Measurements from ENCODE around the gene TBCK. TPM values are rescaled to one million over a fixed set of nuclear protein-coding genes. Genes with fewer than 3 reads are reported as not detected.

The TBCK gene
- total RNA-seq, 2 experiments from 2014 or later: 24.9 to 30.1 TPM

DNA sequence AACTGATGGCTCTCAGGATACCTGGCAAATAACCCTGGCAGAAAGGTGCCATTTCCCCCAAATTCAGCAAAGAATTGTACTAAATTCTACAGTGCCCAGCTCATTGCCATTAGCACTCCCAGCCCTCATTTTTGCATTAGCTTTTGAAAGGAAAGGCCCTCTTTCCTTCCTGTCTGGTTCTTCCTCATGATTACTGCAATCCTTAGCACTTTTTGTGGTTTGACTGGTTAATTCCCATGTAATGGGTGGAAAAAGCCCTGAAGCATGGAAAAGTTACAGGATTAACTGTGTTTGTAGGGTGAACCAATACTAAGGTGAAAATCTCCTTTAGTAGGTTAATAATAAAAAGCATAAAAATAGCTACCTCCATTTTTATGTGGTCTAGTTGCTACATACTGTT, 281.3 kb downstream of the TBCK start:
- POLR2A ChIA-PET: no interaction called here

DNA sequence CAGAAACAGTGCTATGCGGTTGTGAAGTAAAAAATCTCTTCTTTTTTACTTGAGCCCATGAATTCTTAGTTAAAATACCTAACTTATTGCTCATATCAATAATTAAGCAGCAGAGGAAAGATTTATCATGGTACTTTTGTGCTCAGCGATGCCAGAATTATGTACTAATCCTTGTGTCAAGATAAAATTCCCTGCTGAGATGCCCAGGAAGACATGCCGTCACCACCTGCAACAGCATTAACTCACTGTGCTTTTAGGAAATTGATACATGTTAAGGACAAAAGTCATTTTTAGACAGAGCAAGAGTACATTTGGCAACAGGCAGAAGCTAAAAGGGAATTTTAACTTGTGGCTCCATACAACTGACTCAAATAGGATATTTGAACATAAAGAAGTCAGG, 281.8 kb downstream of the TBCK start:
- Mint-ChIP-seq H3K4me1 (ENCODE audit: low read depth) (no peaks in the 10 kb centered on the region), H3K27ac (no peak overlapping the region), H3K27me3 (peaks cover 3% of the 10 kb centered on the region), H3K4me3 (no peak overlapping the region), H3K9me3 (peaks cover 12% of the 10 kb centered on the region), H3K36me3 (ENCODE audit: low read depth) (peaks cover 1% of the 10 kb centered on the region)
- DNase-seq: no peak
- intact Hi-C loops (cut with micrococcal nuclease): no loop called here
- ChIA-PET POLR2A (no interaction called here), CTCF (no interaction called here)
- TF ChIP-seq, protein P1, sequence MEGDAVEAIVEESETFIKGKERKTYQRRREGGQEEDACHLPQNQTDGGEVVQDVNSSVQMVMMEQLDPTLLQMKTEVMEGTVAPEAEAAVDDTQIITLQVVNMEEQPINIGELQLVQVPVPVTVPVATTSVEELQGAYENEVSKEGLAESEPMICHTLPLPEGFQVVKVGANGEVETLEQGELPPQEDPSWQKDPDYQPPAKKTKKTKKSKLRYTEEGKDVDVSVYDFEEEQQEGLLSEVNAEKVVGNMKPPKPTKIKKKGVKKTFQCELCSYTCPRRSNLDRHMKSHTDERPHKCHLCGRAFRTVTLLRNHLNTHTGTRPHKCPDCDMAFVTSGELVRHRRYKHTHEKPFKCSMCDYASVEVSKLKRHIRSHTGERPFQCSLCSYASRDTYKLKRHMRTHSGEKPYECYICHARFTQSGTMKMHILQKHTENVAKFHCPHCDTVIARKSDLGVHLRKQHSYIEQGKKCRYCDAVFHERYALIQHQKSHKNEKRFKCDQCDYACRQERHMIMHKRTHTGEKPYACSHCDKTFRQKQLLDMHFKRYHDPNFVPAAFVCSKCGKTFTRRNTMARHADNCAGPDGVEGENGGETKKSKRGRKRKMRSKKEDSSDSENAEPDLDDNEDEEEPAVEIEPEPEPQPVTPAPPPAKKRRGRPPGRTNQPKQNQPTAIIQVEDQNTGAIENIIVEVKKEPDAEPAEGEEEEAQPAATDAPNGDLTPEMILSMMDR (IDR thresholded peaks at IDR 0.05): no peak
- ATAC-seq: no peak

More for the DNA sequence above, 281.3 kb downstream of the TBCK start:
- peaks cover 1% of the 10 kb centered on the region for H3K36me3 Mint-ChIP-seq (ENCODE audit: low read depth)
- ATAC-seq (no peak), DNase-seq (no peak)
- peaks cover 10% of the 10 kb centered on the region for H3K9me3 Mint-ChIP-seq
- peaks cover 3% of the 10 kb centered on the region for H3K27me3 Mint-ChIP-seq
- no peak overlapping the region for H3K27ac Mint-ChIP-seq
- CTCF ChIA-PET: no interaction called here
- no peak overlapping the region for H3K4me3 Mint-ChIP-seq
- H3K4me1 Mint-ChIP-seq (ENCODE audit: low read depth): no peaks in the 10 kb centered on the region
- TF ChIP-seq, protein P1 (IDR thresholded peaks at IDR 0.05): no peak
- intact Hi-C loops (cut with micrococcal nuclease): no loop called here

DNA sequence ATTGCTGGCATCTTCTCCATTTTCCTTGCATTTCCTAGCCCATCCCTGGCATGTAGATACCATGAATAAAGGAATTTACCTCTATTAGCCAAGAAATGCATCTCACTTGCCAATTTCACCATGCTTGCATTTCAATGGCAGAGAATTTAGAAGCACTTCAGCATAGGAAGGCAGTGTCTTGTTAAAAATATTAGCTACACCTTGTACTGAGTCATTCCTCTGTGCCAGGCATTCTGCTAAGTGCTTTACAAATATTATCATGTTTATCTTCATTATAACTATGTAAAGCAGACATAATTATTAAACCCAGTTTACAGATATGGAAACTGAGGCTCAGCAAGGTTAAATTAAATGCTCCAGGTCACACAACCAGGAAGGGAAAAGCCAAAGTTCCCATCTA, 282.5 kb downstream of the TBCK start:
- H3K9me3 Mint-ChIP-seq: peaks cover 12% of the 10 kb centered on the region
- POLR2A ChIA-PET: no interaction called here
- no peak overlapping the region for H3K4me3 Mint-ChIP-seq
- intact Hi-C loops (cut with micrococcal nuclease): no loop called here
- no peak overlapping the region for H3K27ac Mint-ChIP-seq
- no peaks in the 10 kb centered on the region for H3K4me1 Mint-ChIP-seq (ENCODE audit: low read depth)
- CTCF ChIA-PET: no interaction called here
- DNase-seq (no peak), ATAC-seq (no peak)
- TF ChIP-seq, protein P1 (IDR thresholded peaks at IDR 0.05): no peak
- H3K27me3 Mint-ChIP-seq: peaks cover 3% of the 10 kb centered on the region
- H3K36me3 Mint-ChIP-seq (ENCODE audit: low read depth): peaks cover 1% of the 10 kb centered on the region

DNA sequence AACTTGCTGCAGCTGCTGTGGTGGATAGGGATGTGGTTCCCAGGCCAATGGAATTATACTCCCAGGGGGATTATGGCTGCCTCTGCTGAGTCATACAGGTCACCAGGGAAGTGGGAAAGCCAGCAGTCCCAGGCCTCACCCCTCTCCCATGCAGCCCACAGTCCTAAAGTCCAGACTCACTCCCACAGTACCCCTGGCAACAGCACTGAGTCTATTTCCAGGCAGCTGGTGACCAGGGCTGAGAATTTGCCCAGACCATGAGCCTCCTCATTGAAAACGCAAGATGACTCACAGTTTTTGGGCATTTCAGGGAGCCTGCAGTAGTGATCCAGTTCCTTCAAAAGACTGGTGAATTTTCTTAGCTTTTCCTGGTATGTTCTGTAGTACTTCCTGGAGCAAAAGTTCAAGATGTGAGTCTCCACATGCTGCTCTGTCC, 283.1 kb downstream of the TBCK start:
- H3K27me3 Mint-ChIP-seq: peaks cover 3% of the 10 kb centered on the region

DNA sequence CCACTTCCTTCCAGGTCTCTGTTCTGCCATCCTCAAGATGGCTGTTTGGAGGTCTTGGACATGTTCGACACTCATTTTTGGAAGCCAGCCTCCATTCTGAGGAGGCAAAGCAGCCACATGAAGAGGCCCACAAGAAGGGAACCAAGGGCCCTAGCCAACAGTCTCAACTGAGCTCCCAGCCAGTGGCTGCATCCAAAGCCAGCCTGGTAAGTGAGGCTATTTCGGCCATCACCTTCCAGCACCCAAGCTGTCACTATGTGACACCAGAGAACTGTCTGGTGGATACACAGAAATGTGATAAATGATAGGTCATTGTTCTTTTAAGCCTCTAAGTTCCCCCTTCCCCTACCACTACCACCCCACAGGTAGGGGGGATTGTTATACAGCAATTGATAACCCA, 293.6 kb downstream of the TBCK start:
- no peak overlapping the region for H3K27ac Mint-ChIP-seq
- no peaks in the 10 kb centered on the region for H3K9me3 Mint-ChIP-seq
- ChIA-PET POLR2A (interaction anchor here (0.8 kb wide), 1 partner anchor 51 kb away, joined by 3 read pairs; no protein-coding TSS in a partner anchor), CTCF (interaction anchor here (1.0 kb wide), 1 partner anchor 14 kb away, joined by 3 read pairs; no protein-coding TSS in a partner anchor)
- no peaks in the 10 kb centered on the region for H3K36me3 Mint-ChIP-seq (ENCODE audit: low read depth)
- H3K4me3 Mint-ChIP-seq: no peak overlapping the region
- ATAC-seq (no peak), DNase-seq (no peak)
- intact Hi-C loops (cut with micrococcal nuclease): no loop called here
- no peaks in the 10 kb centered on the region for H3K27me3 Mint-ChIP-seq
- H3K4me1 Mint-ChIP-seq (ENCODE audit: low read depth): no peaks in the 10 kb centered on the region
- TF ChIP-seq, protein P1 (IDR thresholded peaks at IDR 0.05): no peak

More for the DNA sequence above, 283.1 kb downstream of the TBCK start:
- ATAC-seq (no peak), DNase-seq (no peak)
- Mint-ChIP-seq H3K4me3 (no peak overlapping the region), H3K27ac (no peak overlapping the region), H3K9me3 (peaks cover 12% of the 10 kb centered on the region), H3K36me3 (ENCODE audit: low read depth) (peaks cover 1% of the 10 kb centered on the region), H3K4me1 (ENCODE audit: low read depth) (no peaks in the 10 kb centered on the region)
- POLR2A ChIA-PET: no interaction called here
- CTCF ChIA-PET: no interaction called here
- TF ChIP-seq, protein P1 (IDR thresholded peaks at IDR 0.05): no peak
- intact Hi-C loops (cut with micrococcal nuclease): no loop called here

All from activated CD8-positive, alpha-beta T cell treated with anti-CD3 and anti-CD28 coated beads for 36 hours (primary cell).